ENCODE measurements around the gene MLX. TPM values are rescaled to one million over a fixed set of nuclear protein-coding genes. Genes with fewer than 3 reads are reported as not detected.

MLX gene
- total and polyA plus RNA-seq, 10 of the 15 experiments (the other 5 are each of a cell fraction or from before 2014, with no cell fraction given) = 34.4 to 65.0 (median 44.4) TPM

DNA sequence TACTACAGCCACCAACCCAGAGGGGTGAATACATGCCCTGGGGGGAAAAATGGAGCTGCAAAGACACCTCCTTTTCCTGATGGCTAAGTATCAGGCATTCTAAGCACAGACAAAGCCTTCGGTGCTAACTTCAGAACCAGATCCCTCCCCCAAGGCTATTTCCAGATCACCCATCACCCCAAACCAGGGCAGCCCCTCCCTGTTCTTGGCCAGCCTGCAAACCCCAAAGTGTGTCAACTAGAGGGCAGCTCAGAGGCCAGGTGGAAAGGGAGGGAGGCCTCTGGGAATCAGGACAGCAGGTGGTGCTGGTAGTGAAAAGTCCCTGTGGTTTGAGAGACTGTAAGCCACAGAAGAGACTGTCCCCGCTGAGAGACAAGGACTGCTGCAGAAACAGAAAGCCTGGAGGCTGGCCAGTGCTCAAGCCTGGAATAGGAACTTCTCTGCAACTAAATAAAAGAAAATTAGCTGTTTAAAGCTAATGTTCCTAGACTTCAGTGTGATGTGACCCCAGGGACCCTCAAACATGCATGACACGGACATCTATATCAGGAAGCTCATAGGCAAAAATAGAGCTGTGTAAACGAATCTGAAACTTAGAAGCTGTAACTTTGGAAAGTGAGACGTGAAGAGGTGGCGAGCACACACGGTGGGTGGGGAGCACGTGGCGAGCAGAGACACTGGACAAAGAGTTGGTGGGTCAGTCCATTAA, 51.7 kb downstream of the MLX start (continued):
- TF ChIP-seq, protein P1, sequence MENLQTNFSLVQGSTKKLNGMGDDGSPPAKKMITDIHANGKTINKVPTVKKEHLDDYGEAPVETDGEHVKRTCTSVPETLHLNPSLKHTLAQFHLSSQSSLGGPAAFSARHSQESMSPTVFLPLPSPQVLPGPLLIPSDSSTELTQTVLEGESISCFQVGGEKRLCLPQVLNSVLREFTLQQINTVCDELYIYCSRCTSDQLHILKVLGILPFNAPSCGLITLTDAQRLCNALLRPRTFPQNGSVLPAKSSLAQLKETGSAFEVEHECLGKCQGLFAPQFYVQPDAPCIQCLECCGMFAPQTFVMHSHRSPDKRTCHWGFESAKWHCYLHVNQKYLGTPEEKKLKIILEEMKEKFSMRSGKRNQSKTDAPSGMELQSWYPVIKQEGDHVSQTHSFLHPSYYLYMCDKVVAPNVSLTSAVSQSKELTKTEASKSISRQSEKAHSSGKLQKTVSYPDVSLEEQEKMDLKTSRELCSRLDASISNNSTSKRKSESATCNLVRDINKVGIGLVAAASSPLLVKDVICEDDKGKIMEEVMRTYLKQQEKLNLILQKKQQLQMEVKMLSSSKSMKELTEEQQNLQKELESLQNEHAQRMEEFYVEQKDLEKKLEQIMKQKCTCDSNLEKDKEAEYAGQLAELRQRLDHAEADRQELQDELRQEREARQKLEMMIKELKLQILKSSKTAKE (IDR thresholded peaks at IDR 0.05; ENCODE audit: low read depth, poor library complexity, severe bottlenecking) = peak; percentile 95
- TF ChIP-seq, protein P2, sequence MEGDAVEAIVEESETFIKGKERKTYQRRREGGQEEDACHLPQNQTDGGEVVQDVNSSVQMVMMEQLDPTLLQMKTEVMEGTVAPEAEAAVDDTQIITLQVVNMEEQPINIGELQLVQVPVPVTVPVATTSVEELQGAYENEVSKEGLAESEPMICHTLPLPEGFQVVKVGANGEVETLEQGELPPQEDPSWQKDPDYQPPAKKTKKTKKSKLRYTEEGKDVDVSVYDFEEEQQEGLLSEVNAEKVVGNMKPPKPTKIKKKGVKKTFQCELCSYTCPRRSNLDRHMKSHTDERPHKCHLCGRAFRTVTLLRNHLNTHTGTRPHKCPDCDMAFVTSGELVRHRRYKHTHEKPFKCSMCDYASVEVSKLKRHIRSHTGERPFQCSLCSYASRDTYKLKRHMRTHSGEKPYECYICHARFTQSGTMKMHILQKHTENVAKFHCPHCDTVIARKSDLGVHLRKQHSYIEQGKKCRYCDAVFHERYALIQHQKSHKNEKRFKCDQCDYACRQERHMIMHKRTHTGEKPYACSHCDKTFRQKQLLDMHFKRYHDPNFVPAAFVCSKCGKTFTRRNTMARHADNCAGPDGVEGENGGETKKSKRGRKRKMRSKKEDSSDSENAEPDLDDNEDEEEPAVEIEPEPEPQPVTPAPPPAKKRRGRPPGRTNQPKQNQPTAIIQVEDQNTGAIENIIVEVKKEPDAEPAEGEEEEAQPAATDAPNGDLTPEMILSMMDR (IDR thresholded peaks at IDR 0.05 in 2 of 3, conservative IDR thresholded peaks at IDR 0.05 in 1 of 3; ENCODE audit: control insufficient read depth in 2 of 3, extremely low read depth in 1 of 3, insufficient read depth in 1 of 3, low read depth in 3 of 3, low read length in 3 of 3) = peak in 1 of 3 experiments; percentile 62; a peak in 3 of 6 replicates
- TF ChIP-seq, protein P3, sequence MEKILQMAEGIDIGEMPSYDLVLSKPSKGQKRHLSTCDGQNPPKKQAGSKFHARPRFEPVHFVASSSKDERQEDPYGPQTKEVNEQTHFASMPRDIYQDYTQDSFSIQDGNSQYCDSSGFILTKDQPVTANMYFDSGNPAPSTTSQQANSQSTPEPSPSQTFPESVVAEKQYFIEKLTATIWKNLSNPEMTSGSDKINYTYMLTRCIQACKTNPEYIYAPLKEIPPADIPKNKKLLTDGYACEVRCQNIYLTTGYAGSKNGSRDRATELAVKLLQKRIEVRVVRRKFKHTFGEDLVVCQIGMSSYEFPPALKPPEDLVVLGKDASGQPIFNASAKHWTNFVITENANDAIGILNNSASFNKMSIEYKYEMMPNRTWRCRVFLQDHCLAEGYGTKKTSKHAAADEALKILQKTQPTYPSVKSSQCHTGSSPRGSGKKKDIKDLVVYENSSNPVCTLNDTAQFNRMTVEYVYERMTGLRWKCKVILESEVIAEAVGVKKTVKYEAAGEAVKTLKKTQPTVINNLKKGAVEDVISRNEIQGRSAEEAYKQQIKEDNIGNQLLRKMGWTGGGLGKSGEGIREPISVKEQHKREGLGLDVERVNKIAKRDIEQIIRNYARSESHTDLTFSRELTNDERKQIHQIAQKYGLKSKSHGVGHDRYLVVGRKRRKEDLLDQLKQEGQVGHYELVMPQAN (conservative IDR thresholded peaks at IDR 0.05) = peak; percentile 45; the same call in 1 of the 2 replicates
- TF ChIP-seq SMARCA5 (IDR thresholded peaks at IDR 0.05) (no peak), SMAD5 (IDR thresholded peaks at IDR 0.05; ENCODE audit: low read depth) (0 out of 2 replicates have a peak, but pooled peaks have one; percentile 24), SP1 (IDR thresholded peaks at IDR 0.05; ENCODE audit: low read depth, low read length) (peak; percentile 54), STAT1 (conservative IDR thresholded peaks at IDR 0.05) (no peak), TCF7 (IDR thresholded peaks at IDR 0.05; ENCODE audit: borderline replicate concordance) (peak; percentile 64; the same call in 1 of the 2 replicates), ZNF274 (IDR thresholded peaks at IDR 0.05; ENCODE audit: insufficient read depth, insufficient read length) (no peak), IKZF1 (conservative IDR thresholded peaks at IDR 0.05) (peak; percentile 99), EP300 (IDR thresholded peaks at IDR 0.05; ENCODE audit: borderline replicate concordance in 1 of 2, control insufficient read depth in 1 of 2, low read depth in 2 of 2, low read length in 2 of 2) (peak; percentile 49 to 84; a peak in 2 of 4 replicates), RUNX3 (IDR thresholded peaks at IDR 0.05; ENCODE audit: low read length) (peak; percentile 98)
- TF ChIP-seq, protein P4, sequence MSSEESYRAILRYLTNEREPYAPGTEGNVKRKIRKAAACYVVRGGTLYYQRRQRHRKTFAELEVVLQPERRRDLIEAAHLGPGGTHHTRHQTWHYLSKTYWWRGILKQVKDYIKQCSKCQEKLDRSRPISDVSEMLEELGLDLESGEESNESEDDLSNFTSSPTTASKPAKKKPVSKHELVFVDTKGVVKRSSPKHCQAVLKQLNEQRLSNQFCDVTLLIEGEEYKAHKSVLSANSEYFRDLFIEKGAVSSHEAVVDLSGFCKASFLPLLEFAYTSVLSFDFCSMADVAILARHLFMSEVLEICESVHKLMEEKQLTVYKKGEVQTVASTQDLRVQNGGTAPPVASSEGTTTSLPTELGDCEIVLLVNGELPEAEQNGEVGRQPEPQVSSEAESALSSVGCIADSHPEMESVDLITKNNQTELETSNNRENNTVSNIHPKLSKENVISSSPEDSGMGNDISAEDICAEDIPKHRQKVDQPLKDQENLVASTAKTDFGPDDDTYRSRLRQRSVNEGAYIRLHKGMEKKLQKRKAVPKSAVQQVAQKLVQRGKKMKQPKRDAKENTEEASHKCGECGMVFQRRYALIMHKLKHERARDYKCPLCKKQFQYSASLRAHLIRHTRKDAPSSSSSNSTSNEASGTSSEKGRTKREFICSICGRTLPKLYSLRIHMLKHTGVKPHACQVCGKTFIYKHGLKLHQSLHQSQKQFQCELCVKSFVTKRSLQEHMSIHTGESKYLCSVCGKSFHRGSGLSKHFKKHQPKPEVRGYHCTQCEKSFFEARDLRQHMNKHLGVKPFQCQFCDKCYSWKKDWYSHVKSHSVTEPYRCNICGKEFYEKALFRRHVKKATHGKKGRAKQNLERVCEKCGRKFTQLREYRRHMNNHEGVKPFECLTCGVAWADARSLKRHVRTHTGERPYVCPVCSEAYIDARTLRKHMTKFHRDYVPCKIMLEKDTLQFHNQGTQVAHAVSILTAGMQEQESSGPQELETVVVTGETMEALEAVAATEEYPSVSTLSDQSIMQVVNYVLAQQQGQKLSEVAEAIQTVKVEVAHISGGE (CRISPR knock-in tag; IDR thresholded peaks at IDR 0.05) = no peak
- TF ChIP-seq, protein P5, sequence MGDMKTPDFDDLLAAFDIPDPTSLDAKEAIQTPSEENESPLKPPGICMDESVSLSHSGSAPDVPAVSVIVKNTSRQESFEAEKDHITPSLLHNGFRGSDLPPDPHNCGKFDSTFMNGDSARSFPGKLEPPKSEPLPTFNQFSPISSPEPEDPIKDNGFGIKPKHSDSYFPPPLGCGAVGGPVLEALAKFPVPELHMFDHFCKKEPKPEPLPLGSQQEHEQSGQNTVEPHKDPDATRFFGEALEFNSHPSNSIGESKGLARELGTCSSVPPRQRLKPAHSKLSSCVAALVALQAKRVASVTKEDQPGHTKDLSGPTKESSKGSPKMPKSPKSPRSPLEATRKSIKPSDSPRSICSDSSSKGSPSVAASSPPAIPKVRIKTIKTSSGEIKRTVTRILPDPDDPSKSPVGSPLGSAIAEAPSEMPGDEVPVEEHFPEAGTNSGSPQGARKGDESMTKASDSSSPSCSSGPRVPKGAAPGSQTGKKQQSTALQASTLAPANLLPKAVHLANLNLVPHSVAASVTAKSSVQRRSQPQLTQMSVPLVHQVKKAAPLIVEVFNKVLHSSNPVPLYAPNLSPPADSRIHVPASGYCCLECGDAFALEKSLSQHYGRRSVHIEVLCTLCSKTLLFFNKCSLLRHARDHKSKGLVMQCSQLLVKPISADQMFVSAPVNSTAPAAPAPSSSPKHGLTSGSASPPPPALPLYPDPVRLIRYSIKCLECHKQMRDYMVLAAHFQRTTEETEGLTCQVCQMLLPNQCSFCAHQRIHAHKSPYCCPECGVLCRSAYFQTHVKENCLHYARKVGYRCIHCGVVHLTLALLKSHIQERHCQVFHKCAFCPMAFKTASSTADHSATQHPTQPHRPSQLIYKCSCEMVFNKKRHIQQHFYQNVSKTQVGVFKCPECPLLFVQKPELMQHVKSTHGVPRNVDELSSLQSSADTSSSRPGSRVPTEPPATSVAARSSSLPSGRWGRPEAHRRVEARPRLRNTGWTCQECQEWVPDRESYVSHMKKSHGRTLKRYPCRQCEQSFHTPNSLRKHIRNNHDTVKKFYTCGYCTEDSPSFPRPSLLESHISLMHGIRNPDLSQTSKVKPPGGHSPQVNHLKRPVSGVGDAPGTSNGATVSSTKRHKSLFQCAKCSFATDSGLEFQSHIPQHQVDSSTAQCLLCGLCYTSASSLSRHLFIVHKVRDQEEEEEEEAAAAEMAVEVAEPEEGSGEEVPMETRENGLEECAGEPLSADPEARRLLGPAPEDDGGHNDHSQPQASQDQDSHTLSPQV (IDR thresholded peaks at IDR 0.05) = no peak
